Measurements from ENCODE around the gene TNS1.

Gene TNS1

DNA sequence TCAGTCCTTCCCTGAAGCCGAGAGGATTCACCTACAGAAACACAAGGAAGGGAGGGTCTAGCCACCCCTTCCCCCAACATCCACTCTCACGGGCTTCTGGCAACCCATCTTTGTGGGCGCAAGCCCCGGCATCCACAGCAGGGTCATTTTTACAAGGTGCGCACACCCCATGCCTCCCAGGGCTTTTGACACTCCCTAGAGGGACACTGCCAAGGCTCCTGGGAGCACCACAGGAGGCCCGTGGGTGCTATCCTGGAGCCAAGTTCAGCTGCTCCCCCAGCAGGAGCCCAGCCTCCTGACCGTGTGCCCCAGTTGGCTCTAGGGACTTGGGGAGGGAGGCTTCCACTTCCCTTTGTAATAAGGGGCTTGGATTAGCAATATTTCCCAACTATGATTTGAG lies 251.6 kb downstream of the TNS1 start:
- Histone ChIP-seq H3K79me2 (ENCODE audit: insufficient read depth, low read length) (no peaks in the 10 kb centered on the region), H3K9me3 (ENCODE audit: insufficient read depth, low read depth, low read length) (no peaks in the 10 kb centered on the region), H3K4me1 (ENCODE audit: insufficient read depth, low read length, poor library complexity, severe bottlenecking) (peaks cover 14% of the 10 kb centered on the region), H4K20me1 (ENCODE audit: insufficient read depth, low read length, poor library complexity, severe bottlenecking) (no peaks in the 10 kb centered on the region), H3K9ac (ENCODE audit: low read depth, low read length, poor library complexity, severe bottlenecking) (no peak overlapping the region), H3K4me2 (ENCODE audit: low read depth, low read length, poor library complexity, severe bottlenecking) (no peak overlapping the region), H2AFZ (ENCODE audit: low read length) (no peak overlapping the region), H3K27me3 (ENCODE audit: insufficient read depth, low read length, poor library complexity, severe bottlenecking) (no peaks in the 10 kb centered on the region), H3K9me2 (replicated peaks; ENCODE audit: low read depth, low read length) (no peaks in the 10 kb centered on the region), H3K4me3 (ENCODE audit: low read length, poor library complexity, severe bottlenecking) (no peak overlapping the region), H3F3A (ENCODE audit: low read depth) (no peaks in the 10 kb centered on the region), H3K36me3 (ENCODE audit: insufficient read depth, low read length) (no peaks in the 10 kb centered on the region)
- TF ChIP-seq, protein P1, sequence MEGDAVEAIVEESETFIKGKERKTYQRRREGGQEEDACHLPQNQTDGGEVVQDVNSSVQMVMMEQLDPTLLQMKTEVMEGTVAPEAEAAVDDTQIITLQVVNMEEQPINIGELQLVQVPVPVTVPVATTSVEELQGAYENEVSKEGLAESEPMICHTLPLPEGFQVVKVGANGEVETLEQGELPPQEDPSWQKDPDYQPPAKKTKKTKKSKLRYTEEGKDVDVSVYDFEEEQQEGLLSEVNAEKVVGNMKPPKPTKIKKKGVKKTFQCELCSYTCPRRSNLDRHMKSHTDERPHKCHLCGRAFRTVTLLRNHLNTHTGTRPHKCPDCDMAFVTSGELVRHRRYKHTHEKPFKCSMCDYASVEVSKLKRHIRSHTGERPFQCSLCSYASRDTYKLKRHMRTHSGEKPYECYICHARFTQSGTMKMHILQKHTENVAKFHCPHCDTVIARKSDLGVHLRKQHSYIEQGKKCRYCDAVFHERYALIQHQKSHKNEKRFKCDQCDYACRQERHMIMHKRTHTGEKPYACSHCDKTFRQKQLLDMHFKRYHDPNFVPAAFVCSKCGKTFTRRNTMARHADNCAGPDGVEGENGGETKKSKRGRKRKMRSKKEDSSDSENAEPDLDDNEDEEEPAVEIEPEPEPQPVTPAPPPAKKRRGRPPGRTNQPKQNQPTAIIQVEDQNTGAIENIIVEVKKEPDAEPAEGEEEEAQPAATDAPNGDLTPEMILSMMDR (conservative IDR thresholded peaks at IDR 0.05; ENCODE audit: low read length): no peak
- TF ChIP-seq EZH2phosphoT487 (IDR thresholded peaks at IDR 0.05; ENCODE audit: borderline replicate concordance): no peak

Data from Loucy (cell line).